GM12801 (cell line): Measurements from ENCODE around the gene SPOCK3.

Source experiments
- TF ChIP-seq, protein P1 (sequence below): IDR thresholded peaks from one replicate; pipeline ENCODE4 v1.5.1; 2011; ENCODE audit warnings: control low read depth; ENCODE audit not compliant: insufficient read length; ENCODE audit errors: extremely low read depth

Gene SPOCK3

DNA sequence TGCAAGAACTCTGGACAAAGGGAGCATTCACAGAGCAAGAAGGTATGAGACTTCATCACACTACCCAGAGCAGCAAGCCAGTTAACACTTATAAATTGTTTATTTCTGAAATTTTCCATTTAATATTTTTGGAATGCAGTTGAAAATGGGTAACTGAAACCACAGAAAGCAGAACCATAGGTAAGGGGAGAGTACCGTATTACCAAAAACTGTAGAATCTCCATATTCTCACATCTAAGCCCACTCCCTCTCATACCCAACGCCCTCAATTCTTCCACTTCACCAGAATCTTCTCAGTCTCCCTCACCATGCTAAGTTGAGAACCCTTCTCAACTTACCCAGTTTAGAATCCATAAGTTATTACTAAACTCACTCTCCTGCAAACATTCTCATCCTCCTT lies 277.8 kb downstream of the SPOCK3 start:
- TF ChIP-seq, protein P1, sequence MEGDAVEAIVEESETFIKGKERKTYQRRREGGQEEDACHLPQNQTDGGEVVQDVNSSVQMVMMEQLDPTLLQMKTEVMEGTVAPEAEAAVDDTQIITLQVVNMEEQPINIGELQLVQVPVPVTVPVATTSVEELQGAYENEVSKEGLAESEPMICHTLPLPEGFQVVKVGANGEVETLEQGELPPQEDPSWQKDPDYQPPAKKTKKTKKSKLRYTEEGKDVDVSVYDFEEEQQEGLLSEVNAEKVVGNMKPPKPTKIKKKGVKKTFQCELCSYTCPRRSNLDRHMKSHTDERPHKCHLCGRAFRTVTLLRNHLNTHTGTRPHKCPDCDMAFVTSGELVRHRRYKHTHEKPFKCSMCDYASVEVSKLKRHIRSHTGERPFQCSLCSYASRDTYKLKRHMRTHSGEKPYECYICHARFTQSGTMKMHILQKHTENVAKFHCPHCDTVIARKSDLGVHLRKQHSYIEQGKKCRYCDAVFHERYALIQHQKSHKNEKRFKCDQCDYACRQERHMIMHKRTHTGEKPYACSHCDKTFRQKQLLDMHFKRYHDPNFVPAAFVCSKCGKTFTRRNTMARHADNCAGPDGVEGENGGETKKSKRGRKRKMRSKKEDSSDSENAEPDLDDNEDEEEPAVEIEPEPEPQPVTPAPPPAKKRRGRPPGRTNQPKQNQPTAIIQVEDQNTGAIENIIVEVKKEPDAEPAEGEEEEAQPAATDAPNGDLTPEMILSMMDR: no peak

- TF ChIP-seq, protein P1: no peak
Observed at GRCh38 chr4:166941629-166942028, 292.7 kb downstream of the SPOCK3 start.

GRCh38 chr4:166930464-166930863 lies 303.8 kb downstream of the SPOCK3 start:
- TF ChIP-seq, protein P1: no peak

GRCh38 chr4:166924424-166924823 lies 309.9 kb downstream of the SPOCK3 start:
- TF ChIP-seq, protein P1: no peak

DNA sequence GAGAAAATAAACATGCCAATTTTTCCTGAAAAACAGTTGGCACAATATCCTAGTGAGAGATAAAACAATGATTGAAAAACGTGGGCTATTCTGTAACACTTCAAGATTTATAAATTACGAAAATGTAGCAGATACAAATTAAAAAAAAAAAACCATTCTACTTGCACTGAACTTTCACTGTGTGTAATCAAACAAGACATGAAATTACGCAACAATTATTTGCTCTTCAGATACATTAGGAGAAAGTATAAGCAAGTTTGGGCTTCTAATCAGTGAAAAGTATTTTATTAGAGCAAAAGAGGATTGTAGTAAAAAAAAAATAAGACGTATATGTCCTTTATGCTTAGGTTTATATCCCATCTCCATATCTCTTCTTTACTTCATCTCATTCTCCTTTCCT lies 320.4 kb downstream of the SPOCK3 start:
- TF ChIP-seq, protein P1: no peak

GRCh38 chr4:166903408-166903807 lies 330.9 kb downstream of the SPOCK3 start:
- TF ChIP-seq, protein P1: no peak

DNA sequence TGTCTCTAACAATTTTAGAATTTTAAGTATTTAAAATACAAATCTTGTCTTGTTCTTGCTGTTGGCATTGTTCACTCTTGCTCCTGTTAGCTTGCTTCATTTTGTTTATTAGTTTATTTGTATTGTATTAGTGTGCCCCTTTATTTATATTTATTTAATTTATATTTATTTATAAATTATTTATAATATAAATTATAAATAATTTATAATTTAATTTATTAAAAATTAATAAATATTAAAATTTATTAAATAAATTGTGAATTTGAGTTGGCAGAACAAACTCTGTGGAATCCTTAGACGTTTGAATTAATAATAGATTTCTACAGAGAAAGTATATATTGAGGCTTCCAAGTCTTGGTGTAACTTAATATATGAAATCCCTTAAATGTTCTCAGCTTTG lies 331.4 kb downstream of the SPOCK3 start:
- TF ChIP-seq, protein P1: no peak

DNA sequence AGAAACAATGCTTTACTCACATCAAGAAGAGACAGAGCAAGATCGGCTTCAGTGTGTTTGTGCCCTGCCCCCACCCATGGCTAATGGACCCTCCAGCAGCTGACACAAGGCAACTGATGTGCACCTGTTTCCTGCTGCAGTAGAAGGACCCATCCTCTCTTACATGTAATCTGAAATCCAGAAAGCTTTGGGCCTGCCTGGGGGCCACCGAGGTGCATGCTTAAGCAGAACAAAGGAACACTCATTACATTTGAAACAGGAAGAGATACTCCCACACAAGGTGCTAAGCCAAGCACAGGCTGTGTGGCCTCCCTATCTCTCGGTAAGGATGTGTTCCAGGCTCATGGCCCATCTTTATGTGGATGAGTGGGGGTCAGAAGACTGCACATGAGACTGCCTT lies 338.0 kb downstream of the SPOCK3 start:
- TF ChIP-seq, protein P1: no peak
